HG03378 (cell line): ENCODE results near the gene CRISP1.
A peak's percentile ranks its signal among the peaks of the same experiment; 100 is the strongest.
"Not testable (repeated sequence)": the region's sequence is repeated elsewhere in the genome, so short reads cannot be mapped to it uniquely, and the experiment has no call there.

Source experiments
- ATAC-seq: cut with Tn5 transposase; IDR thresholded peaks from one replicate; pipeline ENCODE4 v1.9.1; 2021; ENCODE audit warnings: mild to moderate bottlenecking, moderate library complexity; ENCODE audit not compliant: unreplicated experiment

The CRISP1 gene, protein sequence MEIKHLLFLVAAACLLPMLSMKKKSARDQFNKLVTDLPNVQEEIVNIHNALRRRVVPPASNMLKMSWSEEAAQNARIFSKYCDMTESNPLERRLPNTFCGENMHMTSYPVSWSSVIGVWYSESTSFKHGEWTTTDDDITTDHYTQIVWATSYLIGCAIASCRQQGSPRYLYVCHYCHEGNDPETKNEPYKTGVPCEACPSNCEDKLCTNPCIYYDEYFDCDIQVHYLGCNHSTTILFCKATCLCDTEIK

DNA sequence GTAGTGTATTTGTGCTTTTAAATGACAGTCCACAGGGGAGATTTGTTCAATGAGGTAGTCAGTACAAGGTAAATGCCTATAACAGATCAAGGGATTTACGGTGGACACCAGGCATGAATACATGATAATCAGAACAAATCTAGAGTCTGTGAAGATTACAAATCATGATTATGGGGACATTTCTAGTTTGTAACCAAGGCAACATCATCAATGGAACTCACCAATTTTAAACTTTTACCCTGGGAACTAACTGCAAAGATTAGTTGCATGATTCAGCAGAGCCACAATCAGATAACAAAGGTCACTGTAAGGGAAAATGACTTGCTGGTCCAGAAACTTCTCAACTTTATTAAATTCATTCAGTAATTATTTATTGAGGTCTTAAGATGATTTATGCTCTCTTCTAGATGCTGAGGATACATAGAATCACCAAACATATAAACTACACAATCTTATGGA lies at the start of gene CRISP1:
Gene CRISP1, minus strand, starts transcription at position 51 of the 459 bp plus-strand sequence. CDS start 9,135 bp downstream, outside the sequence.
- no peak for ATAC-seq

DNA sequence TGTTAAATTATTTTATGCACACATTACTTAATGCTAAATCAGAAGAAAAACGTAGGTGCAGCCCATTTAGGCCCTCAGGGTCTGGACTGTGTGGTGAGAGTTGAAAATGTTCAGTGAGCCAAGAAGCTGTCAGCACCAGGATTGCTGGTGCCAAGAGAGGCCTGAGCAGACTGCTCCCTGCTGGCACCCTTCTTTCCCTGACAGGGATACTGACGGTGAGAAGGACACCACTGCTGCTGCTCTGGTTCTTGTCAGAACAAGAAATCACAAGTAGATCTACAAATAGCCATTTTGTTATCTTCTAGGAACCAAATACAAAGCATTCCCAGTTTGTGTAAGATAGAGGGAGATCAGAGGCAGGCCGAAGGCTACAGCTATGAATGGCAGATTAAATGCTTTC lies 48.7 kb upstream of the CRISP1 start:
- no peak for ATAC-seq

DNA sequence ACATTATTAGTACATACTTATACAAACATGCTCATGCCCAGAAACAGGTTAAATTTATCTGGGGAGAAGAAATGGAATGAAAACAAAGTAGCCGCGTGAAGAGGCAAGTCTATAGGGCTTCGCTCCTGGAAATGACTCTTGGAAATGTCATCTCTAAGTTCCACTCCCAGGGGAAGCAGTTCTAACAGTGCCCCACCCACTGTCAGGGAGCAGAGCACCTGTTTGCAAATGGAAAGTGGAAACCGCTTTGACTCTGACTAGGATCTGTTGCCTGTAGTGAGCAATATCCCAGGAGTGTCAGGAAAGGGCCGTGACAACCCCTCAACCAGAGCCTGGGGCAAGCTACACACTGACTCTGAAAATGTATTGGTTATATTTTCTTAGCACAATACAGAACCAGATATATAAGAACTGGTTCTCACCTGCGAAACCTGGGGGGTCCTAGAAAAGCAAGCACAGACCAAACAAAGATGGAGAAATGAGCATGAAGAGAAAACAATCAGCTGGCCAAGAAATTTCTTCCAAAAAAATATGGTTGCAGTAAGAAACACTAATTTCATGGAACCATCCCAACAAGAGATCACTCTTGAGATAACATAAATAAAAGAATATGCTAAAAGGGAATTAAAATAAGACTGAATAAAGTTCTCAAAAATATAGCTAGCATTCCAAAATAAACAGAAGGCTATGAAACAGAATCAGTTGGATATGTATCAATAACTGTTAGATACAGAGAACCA lies 47.5 kb upstream of the CRISP1 start:
- ATAC-seq: no peak

DNA sequence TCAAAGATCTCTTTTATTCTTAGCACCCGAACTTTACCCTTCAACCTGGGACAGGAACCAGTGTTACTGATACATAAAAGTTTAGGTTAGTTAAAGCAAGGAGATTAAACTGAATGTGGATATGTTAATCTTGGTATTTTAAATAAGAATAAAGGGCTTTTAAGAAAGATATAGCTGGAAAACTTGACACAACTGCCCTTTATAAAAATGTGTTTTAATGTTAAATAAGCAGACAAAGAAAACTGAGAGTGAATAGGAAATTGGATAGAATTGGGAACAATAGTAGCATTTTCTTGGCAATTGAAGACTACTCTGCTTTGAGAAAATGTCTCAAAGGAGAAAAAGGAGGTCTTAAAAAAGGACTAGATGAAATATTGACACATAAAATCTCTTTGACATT lies 45.9 kb upstream of the CRISP1 start:
- no peak for ATAC-seq

DNA sequence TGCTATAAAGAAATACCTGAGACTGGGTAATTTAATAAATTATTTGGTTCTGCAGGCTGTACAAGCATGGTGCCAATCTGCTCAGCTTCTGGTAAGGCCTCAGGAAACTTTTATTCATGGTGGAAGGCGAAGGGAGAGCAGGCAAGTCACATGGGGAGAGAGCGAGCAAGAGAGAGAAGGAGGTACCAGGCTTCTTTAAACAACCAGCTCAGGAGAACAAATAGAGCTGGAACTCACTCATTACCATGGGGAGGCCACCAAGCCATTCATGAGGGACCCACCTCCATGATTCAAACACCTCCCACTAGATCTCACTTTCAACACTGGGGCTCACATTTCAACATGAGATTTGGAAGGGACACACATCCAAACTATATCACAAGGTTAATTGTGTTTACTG lies 44.9 kb upstream of the CRISP1 start:
- no peak for ATAC-seq

DNA sequence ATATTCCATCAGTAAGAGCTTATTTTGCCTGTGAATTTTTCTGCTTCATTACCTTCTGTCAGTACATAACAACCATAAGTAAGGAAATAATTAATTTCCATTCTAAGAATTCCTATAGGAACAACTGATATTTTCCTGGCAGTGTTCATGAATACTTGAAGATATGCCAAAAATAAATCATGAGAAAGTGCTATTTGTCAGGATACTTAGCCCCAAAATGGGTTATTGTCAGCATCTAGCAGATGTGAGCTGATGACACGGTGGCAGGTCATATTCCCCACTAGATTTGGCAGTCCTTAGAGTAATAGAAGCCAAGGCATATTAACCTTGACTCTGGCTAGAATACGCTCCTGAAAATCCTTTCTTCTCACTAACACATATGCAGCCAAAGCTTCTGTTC lies 43.2 kb upstream of the CRISP1 start:
- ATAC-seq: no peak

DNA sequence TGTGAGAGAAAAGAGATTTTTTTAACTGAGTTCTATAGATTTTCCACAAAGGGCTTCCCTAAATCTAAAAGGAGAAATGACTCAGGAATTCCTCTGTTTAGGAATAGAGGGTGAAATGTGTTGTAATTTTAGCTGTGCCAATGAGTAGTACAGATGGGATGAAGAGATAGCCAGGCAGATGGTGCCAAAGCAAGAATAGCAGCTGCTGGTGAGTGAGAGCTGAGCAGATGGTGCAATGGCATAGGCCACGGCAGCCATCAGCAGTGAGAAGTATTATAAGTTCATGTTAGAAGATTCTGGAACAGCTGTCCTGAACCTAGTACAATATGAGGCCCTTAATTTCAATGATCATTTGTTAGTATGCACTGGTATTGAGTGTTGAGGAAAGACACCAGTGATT lies 40.2 kb upstream of the CRISP1 start:
- no peak for ATAC-seq

DNA sequence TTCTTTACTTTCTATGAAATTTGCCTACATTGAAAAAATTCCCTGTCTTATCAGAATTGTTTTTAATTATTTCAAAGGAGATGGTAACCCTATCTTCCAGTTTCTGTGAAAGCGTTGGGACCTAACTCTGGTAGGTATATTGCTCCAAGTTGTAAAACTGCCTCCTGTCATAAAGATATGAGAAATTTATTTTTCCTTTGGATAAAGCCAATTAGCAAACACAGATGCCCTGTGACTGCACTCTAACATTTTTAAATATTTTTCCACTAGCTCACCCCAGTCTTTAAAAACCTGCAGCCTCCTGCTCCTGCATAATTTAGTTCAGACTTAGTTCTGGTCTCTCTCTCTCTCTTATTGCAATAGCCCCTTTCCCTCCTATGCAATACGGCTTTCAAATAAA lies 39.0 kb upstream of the CRISP1 start:
- ATAC-seq: no peak

DNA sequence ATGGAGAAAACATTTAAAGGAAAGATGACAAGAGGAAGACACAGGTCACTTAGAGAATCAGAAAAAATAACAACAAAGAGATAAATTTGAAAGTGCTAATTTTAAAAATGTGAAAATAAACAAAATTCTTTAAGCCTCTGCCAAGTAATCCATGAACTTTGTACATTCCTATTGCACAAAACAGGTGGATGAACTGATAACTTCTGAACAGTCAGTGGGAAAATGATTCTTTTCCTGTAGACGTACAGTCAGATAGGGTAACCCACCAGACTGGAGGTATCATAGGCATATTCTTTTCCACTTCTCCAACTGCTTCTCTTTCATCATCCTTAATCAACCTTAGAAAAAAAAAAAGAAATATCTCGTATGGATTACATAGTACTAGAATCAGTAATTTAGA lies 36.5 kb upstream of the CRISP1 start:
- ATAC-seq: no peak

DNA sequence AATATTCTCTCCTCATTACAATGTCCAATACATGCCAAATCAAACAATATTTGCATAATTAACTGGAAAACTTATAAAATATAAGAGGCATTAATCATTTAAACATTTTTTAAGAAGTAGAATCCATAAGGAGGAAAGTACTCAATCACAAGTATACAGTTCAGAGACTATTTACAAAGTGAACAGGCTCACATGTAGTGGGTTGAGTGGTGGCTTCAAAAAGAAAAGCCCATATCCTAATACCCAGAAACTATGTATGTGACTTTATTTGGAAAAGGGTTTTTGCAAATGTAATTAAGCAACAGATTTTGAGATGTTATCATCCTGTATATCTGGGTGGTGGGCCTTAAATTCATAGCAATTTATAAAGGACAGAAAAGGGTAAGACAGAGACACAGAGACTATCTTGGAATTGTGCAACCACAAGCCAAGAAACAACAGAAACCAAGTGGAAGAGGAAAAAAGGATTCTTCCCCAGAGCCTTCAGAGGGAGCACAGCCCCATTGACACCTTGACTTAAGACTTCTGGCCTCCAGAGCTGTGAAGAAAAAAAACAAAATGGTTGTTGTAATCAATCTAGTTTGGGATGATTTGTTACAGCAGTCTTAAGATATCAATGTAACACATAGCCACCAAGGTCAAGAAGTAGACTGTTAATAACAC lies 32.7 kb upstream of the CRISP1 start:
- no peak for ATAC-seq

DNA sequence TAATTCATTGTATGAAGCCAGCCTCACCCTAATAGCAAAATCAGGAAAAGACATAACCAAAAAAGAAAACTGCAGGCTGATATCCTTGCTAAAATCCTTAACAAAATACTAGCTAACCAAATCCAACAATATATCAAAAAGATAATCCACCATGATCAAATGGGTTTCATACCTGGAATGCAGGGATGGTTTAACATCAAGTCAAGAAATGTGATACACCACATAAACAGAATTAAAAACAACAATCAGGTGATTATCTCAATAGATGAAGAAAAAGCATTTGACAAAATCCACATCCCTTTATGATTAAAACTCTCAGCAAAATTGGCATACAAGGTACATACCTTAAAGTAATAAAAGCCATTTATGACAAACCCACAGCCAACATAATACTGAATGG lies 29.2 kb upstream of the CRISP1 start:
- ATAC-seq: not testable (repeated sequence)

DNA sequence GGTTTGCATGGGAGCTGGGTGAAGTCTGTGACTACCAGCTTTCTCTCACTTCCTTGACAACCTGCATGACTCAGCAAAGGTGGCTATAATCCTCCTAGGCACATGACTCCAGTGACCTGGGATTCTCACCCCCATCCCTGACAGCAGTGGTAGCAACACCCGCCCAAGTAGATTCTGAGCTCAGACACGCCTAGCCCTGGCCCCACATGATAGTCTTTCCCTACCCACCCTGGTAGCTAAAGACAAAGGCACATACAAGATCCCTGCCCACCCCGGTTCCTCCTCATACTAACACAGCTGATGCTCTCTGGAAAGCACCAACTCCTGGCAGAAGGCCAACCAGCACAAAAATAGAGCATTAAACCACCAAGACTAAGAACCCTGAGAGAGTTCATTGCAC lies 25.9 kb upstream of the CRISP1 start:
- no peak for ATAC-seq

DNA sequence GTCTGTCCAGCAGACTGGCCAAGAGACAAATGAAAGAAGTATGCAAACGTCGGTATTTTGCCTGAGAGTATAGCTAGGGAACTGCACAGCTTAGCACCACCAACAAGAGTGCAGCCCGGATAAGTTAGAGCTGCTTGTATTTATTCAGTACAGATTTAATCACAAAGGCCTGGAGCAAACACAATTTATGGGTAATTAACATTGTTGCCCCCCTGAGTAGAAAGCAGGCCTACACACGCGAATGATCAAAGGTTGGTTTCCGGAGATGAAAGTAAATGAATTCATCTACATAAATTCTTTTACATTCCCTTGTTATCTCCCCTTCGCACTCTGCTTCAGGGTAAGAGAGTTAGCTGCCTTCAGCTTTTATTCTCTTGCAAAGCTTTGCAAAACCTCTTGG lies 24.7 kb upstream of the CRISP1 start:
- no peak for ATAC-seq

DNA sequence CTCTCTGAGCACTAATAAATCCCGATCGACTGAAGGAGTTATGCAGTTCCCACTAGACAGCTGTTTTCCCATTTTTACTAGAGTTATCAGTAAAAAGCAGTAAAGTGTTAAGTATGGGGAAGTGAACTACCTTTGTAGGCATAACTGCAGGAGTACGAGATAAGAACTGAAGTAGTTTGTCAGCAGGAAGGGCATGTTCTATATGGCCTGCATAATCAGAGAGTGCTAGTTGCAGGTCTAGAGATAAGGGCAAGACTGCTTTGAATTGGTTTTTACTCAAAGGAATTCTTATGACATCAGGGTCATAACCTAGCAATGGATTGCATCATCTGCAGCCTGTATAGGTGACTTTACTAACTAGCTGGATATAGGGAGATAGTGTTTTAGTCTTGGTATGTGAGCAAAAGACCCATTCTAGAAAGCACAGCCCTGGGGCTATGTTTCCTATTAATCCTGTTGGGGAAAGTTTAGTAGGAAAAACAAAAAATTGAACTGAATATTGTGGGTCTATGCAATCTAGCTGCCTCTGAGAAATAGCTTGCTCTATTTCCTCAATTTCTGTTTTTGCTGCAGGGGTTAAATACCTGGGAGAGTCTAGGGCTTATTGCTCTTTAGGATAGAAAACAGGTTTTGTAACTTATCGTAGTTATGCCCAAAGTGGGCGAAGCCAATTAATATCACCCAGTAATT lies 22.6 kb upstream of the CRISP1 start:
- ATAC-seq: no peak

DNA sequence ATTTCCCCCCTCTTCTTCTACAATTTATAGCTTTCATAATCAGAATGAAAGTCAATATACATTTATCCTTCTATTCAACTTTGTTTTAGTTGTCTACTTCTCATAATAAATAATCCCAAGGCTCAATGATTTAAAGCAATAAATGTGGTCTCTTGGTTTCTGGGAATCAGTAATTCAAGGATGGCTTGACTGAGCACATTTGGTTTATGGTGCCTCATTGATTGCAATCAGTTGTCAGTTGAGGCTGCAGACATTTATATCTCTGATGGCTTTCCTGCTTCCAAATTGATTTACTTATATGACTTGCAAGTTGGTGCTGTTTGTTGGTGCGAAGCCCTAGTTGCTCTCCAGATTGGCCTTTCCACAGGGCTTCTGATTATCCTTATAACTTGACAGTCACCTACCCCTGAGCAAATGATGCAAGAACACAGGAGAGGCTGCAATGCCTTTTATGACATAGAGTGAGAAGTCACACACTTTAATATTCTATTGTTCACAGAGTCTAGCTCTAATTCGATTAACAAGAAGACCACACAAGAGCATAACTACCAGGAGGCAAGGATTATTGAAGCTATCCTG lies 2.7 kb upstream of the CRISP1 start:
- ATAC-seq: no peak

DNA sequence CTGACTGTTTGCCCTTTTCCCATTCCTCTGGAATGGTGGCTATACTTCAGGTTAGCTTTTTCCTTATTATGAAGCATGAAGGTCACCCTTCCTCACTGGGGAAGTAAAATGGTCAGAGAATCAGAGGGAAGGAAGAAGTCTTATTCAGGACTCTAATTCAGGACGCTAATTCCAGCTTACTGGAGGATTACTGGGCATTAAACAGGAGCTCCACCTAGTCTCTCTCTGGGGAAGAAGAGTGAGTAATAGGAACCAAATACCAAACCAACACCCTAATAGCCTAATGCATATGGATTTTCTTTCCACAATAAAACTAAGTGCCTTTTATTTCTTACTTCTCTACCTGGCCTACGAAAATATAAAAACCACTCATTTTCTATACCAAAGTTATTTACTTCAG lies 10.1 kb downstream of the CRISP1 start:
- no peak for ATAC-seq

DNA sequence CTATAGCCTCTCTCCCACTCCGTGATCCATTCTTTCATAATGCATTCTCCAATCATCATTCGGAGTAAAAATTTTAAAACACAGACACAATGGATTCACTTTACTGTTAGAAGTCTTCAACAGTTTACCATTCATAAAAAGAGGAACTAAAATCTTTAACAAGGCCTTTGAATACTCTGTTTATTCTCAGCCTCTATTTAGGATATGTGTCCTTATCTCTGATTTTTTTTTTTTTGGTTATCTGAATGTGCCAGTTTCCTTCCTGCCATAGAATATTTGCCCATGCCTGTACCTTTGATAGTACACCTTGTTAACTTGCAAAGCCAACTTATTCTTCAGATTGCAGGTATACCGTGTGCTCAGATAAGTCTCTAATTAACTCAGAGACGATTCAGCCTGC lies 11.1 kb downstream of the CRISP1 start:
- no peak for ATAC-seq

DNA sequence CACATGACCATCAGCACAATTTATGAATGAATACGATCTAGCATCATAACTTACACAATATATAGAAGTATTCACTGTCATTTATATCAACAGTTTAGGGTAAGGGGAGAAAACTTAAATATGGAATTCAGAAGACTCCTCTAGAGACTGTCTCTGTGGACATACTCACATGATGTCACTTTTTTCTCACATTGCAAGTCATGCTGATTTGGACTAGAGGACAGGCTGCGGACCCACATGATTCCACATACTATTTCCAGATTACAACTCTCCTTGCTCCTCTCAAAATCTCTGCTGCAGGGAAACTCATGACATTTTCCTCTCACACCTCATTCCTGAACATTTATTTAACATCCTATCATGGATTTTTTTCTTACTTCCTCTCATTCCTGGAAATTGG lies 13.4 kb downstream of the CRISP1 start:
- no peak for ATAC-seq

DNA sequence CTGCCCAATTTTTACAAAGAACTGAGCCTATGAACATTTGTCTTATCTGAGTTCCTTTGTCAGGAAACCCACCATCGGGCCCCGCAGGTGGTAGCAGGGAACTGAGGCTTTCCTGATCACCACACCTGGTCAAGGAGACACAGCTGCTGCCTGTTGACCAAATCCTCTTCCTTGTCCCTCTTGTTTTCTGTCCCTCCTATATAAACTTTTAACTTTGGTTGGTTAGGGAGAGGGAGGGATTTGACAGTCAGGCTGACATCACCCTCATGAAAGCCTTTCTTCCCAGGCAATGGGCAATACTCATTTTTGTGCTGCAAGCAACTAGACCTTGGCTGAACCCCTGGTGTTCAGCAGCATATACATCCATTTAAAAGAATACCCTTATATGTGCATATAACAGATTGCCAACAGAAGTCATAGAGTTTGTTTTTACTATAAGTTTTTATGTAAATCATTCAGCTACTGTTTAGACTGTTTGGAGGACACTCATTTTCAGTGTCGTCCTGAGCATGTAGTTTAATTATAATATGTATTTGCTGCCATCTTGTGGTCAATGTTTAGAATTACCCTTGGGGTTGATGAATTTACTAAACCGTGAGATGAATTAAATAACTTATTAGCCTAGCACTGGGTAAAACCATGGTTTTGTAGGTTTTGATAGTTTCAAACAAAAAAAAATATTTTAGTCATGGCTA lies 17.0 kb downstream of the CRISP1 start:
- ATAC-seq: peak; percentile 90

DNA sequence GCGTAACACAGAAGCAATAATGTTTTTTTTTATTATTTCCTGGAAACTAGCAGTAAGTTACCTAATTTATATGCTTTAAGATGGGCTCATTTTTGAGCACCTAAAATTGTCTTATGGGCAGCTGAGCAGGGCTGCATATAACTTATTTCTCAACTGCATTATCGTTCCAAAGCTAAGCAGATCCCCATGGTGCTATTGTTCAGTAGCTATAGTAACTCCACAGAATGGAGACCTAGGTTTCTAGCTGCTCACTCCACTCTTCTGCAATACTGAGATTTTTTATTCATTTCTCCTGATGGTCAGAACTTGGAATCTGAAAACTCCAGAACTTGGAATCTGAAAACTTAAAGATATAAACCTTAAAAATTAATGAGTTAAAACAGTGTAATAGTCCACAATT lies 18.7 kb downstream of the CRISP1 start:
- ATAC-seq: no peak

DNA sequence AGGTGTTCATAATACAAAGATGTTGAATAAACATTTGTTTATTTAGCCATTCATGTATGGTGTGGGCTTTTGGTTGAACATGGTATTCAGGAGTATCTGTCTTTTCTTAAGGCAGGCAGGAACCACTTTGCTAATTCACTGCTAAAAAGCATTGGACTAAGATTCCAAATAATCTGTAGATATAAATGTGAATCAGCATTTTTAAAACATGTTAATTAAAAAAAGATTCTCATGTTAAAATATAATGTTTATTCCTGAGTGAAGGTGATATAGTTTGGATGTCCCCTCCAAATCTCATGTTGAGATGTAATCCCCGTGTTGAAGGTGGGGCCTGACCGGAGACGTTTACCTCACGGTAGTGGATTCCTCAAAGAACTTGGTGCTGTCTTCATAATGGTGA lies 19.3 kb downstream of the CRISP1 start:
- no peak for ATAC-seq
